HG03196 (cell line): ENCODE measurements around the gene RNASE12.

Experiments used
- ATAC-seq: cut with Tn5 transposase; IDR thresholded peaks from one replicate; pipeline ENCODE4 v1.9.1; 2021; ENCODE audit not compliant: unreplicated experiment

RNASE12 gene

GRCh38 chr14:20546877-20547276 lies 44.3 kb downstream of the RNASE12 start:
- no peak for ATAC-seq
